ENCODE results near the gene ABCC11. TPM values are rescaled to one million over a fixed set of nuclear protein-coding genes. Genes with fewer than 3 reads are reported as not detected.

ABCC11 gene
- total RNA-seq, 1 donor from 2014 or later = not detected

GRCh38 chr16:48210747-48211146, 36.6 kb downstream of the ABCC11 start:
- H3K4me1 Mint-ChIP-seq = peaks cover 7% of the 10 kb centered on the region
- no peaks in the 10 kb centered on the region for H3K9me3 ChIP-seq (ENCODE audit: low read depth)
- H2AFZ ChIP-seq (replicated peaks) = no peak overlapping the region
- no peaks in the 10 kb centered on the region for H3K4me1 ChIP-seq
- no peaks in the 10 kb centered on the region for H3K36me3 ChIP-seq
- H3K9ac ChIP-seq = no peak overlapping the region
- H3K27me3 Mint-ChIP-seq (ENCODE audit: insufficient read depth, low read depth) = peaks cover 8% of the 10 kb centered on the region
- no peak overlapping the region for H3K27ac Mint-ChIP-seq
- no peaks in the 10 kb centered on the region for H3K9me3 Mint-ChIP-seq
- no peaks in the 10 kb centered on the region for H3K36me3 Mint-ChIP-seq
- TF ChIP-seq EZH2phosphoT487 (IDR thresholded peaks at IDR 0.05) (no peak), EZH2 (IDR thresholded peaks at IDR 0.05) (no peak), CTCF (IDR thresholded peaks at IDR 0.05) (no peak)
- no peaks in the 10 kb centered on the region for H3F3A ChIP-seq (ENCODE audit: low read depth)
- no peaks in the 10 kb centered on the region for H3K79me2 ChIP-seq (ENCODE audit: low read depth)
- H3K4me3 Mint-ChIP-seq = no peak overlapping the region
- H3K4me2 ChIP-seq = no peak overlapping the region
- no peaks in the 10 kb centered on the region for H4K20me1 ChIP-seq (ENCODE audit: low read depth)
- H3K27me3 ChIP-seq = no peaks in the 10 kb centered on the region
- DNase-seq (ENCODE audit: low spot score) = no peak
- H3K27ac ChIP-seq = no peak overlapping the region
- H3K4me3 ChIP-seq = no peak overlapping the region

GRCh38 chr16:48206594-48207242, 40.6 kb downstream of the ABCC11 start:
- H3K79me2 ChIP-seq (ENCODE audit: low read depth) = no peaks in the 10 kb centered on the region
- H3K27me3 Mint-ChIP-seq (ENCODE audit: insufficient read depth, low read depth) = no peaks in the 10 kb centered on the region
- no peaks in the 10 kb centered on the region for H3K9me3 ChIP-seq (ENCODE audit: low read depth)
- H3K36me3 ChIP-seq = no peaks in the 10 kb centered on the region
- H2AFZ ChIP-seq (replicated peaks) = no peak overlapping the region
- no peaks in the 10 kb centered on the region for H3F3A ChIP-seq (ENCODE audit: low read depth)
- no peaks in the 10 kb centered on the region for H3K4me1 ChIP-seq
- no peak overlapping the region for H3K27ac Mint-ChIP-seq
- no peak overlapping the region for H3K9ac ChIP-seq
- H3K4me3 Mint-ChIP-seq = no peak overlapping the region
- H3K4me3 ChIP-seq = no peak overlapping the region
- DNase-seq (ENCODE audit: low spot score) = no peak
- H3K27ac ChIP-seq = no peak overlapping the region
- peaks cover 2% of the 10 kb centered on the region for H3K4me1 Mint-ChIP-seq
- no peaks in the 10 kb centered on the region for H3K27me3 ChIP-seq
- TF ChIP-seq EZH2 (IDR thresholded peaks at IDR 0.05) (no peak), EZH2phosphoT487 (IDR thresholded peaks at IDR 0.05) (no peak), CTCF (IDR thresholded peaks at IDR 0.05) (no peak)
- no peak overlapping the region for H3K4me2 ChIP-seq
- no peaks in the 10 kb centered on the region for H3K36me3 Mint-ChIP-seq
- H3K9me3 Mint-ChIP-seq = no peaks in the 10 kb centered on the region
- H4K20me1 ChIP-seq (ENCODE audit: low read depth) = no peaks in the 10 kb centered on the region

- Histone ChIP-seq H3K36me3 (no peaks in the 10 kb centered on the region), H3K4me1 (no peaks in the 10 kb centered on the region), H3K27ac (no peak overlapping the region), H3K79me2 (ENCODE audit: low read depth) (no peaks in the 10 kb centered on the region), H3F3A (ENCODE audit: low read depth) (no peaks in the 10 kb centered on the region), H2AFZ (replicated peaks) (no peak overlapping the region), H3K9me3 (ENCODE audit: low read depth) (no peaks in the 10 kb centered on the region), H3K4me2 (no peak overlapping the region), H4K20me1 (ENCODE audit: low read depth) (no peaks in the 10 kb centered on the region), H3K9ac (no peak overlapping the region), H3K27me3 (no peaks in the 10 kb centered on the region), H3K4me3 (no peak overlapping the region)
- no peaks in the 10 kb centered on the region for H3K9me3 Mint-ChIP-seq
- no peaks in the 10 kb centered on the region for H3K36me3 Mint-ChIP-seq
- no peaks in the 10 kb centered on the region for H3K4me1 Mint-ChIP-seq
- H3K4me3 Mint-ChIP-seq = no peak overlapping the region
- TF ChIP-seq EZH2 (IDR thresholded peaks at IDR 0.05) = no peak
- TF ChIP-seq EZH2phosphoT487 (IDR thresholded peaks at IDR 0.05) = no peak
- no peak for TF ChIP-seq CTCF (IDR thresholded peaks at IDR 0.05)
- H3K27ac Mint-ChIP-seq = no peak overlapping the region
- H3K27me3 Mint-ChIP-seq (ENCODE audit: insufficient read depth, low read depth) = no peaks in the 10 kb centered on the region
- no peak for DNase-seq (ENCODE audit: low spot score)
Observed at GRCh38 chr16:48204825-48205151, 42.6 kb downstream of the ABCC11 start.

Measured in neural progenitor cell (in vitro differentiated cells).